Thyroid gland (tissue), 4 donors: Measurements from ENCODE around the gene TBC1D4. TPM values are rescaled to one million over a fixed set of nuclear protein-coding genes. Genes with fewer than 3 reads are reported as not detected.
"Not testable (repeated sequence)": the region's sequence is repeated elsewhere in the genome, so short reads cannot be mapped to it uniquely, and the experiment has no call there.

ENCODE experiments used
- DNase-seq, 2 donors: peaks; one replicate each; pipeline ENCODE4 v3.0.0-alpha.2; 2019
- H3K27ac ChIP-seq, 3 donors: fragments of 200-600 bp; sonication (generic); 1 replicate in 2 of 3; 2 replicates in 1 of 3; pipeline ENCODE4 v1.5.1; 2016 to 2019; ENCODE audit warnings: mild to moderate bottlenecking in 1 of 3, moderate library complexity in 1 of 3
- H3K27me3 ChIP-seq: fragments of 200-600 bp; sonication (generic); one replicate; pipeline ENCODE4 v1.5.1; 2019
- H3K36me3 ChIP-seq, 2 donors: fragments of 200-600 bp; sonication (generic); one replicate each; pipeline ENCODE4 v1.5.1; 2016 to 2019
- H3K4me1 ChIP-seq, 2 donors: fragments of 200-600 bp; sonication (generic); one replicate each; pipeline ENCODE4 v1.5.1; 2017 to 2019
- H3K4me3 ChIP-seq, 3 donors: fragments of 200-600 bp; sonication (generic); replicated peaks in 1 of 3; 1 replicate in 2 of 3; 2 replicates in 1 of 3; pipeline ENCODE4 v1.5.1; 2016; ENCODE audit warnings: mild to moderate bottlenecking in 1 of 3
- H3K9me3 ChIP-seq: fragments of 200-600 bp; sonication (generic); one replicate; pipeline ENCODE4 v1.5.1; 2017
- CTCF ChIP-seq, 6 experiments: fragments of 200-600 bp in 3 of 6; fragments of 450-650 bp in 3 of 6; sonication (generic) in 3 of 6; IDR thresholded peaks; one replicate each; pipeline ENCODE4 v1.5.1; 2016 to 2019; ENCODE audit warnings: antibody characterized with exemption in 6 of 6, mild to moderate bottlenecking in 2 of 6, inconsistent platforms in 1 of 6, moderate library complexity in 1 of 6
- POLR2A ChIP-seq, 2 donors: fragments of 450-650 bp; IDR thresholded peaks; one replicate each; pipeline ENCODE4 v1.6.1; 2017; ENCODE audit warnings: antibody characterized with exemption in 2 of 2, mild to moderate bottlenecking in 2 of 2, moderate library complexity in 1 of 2
- WGBS, 2 donors: methylation state at CpG; one replicate each; pipeline ENCODE4 v1.1.5; 2017; 5-methylcytosine and 5-hydroxymethylcytosine counted together
- intact Hi-C: fragments of 100-400 bp; cut with DNase I; formaldehyde crosslinking; loops from one replicate; pipeline ENCODE4 v1.15.1; 2023
- total RNA-seq, 4 donors: library from RNA; depleted of rRNA; stranded (reverse); fragments of >200 nt; gene quantifications; one replicate each; pipeline ENCODE4 v1.2.3, GENCODE V29; 2016

Gene TBC1D4
- total RNA-seq, 4 donors from 2014 or later: 42.5 to 72.6 (median 70.6) TPM

DNA sequence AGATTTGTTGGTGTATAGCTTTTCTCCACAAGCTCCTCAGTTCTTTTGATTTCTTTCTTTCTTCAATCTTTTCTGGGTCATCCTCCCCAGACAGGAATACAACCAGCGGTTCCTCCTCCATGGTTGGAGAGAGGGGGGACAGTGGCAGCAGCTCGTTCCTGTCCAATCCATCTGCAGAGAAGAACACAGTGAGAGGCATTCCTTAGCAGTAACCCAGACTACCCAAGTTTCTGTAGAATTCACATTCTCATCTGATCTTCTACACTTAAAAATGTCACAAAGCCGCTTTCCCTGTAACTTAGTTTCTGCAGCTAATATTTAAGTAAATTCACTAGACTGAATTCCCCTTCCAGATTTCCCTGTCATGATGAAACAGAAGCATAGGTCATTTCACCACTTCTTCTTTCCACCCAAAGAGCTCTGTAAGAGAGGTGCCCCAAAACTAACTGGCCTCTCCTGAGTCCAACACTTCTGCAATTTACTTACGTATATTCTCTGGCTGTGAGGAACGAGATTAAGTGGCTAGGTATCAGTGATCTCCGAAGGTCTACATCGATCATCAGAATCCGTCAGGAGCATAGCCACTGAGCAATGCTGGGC is 171.9 kb downstream of the TBC1D4 start:
- peaks cover 0 to 5% of the 10 kb centered on the region in 2 donors for H3K36me3 ChIP-seq
- H3K4me3 ChIP-seq: no peak overlapping the region
- no peak overlapping the region for H3K27ac ChIP-seq
- H3K4me1 ChIP-seq: no peaks in the 10 kb centered on the region
- no peak for DNase-seq
- WGBS, 2 donors: 92 to 97% methylated on average over 8 of the region's 8 CpGs
- TF ChIP-seq POLR2A (IDR thresholded peaks at IDR 0.05) (no peak), CTCF (IDR thresholded peaks at IDR 0.05) (no peak)
- H3K9me3 ChIP-seq: no peaks in the 10 kb centered on the region
- no peaks in the 10 kb centered on the region for H3K27me3 ChIP-seq
- intact Hi-C loops: no loop called here

DNA sequence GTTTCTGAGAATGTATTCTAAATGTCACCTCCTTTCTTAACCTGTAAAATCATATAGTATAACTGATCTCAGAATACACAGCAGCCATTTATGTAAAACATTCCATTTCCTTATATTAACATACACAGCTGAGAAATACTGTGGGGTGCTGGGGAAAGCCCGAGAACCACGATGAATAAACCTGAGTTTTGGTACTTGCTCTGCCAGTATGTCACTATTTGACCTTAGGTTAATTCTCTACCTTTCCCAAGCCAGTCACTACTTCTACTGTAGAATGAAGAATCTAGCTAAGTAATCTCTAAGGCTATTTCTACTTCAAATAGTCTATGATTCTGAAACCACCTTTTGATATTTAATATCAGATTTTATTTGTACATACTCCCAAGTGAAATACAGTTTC is 173.7 kb downstream of the TBC1D4 start:
- WGBS, 2 donors: 87 to 94% methylated on average over 2 of the region's 2 CpGs
- DNase-seq: no peak

DNA sequence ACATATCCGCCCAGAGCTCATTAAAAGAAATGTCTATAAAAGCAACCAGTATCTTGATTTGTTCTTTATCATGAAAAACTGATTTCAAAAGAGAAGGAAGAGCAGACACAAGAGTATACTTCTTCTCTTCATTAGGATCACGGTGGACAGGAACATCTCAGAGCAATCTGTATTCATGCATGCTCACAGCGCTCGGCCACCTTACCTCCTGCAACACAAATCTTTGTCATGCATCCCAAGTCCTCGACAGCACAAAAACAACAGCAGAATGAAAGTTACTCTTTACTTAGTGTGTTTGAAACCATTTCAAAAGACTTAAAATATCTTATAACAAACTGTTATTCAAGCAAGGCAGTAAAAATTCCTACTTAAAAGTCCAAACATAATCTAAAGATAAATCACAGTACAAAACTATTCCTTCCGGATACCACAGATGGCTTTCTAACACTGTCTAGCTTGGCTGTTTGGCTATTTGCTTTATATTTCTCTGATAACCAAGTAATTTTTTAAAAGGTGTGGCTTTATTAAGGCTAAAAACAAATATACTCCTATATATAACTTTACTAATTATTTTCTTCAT is 174.5 kb downstream of the TBC1D4 start:
- H3K27me3 ChIP-seq: no peaks in the 10 kb centered on the region
- no peak overlapping the region for H3K4me3 ChIP-seq
- DNase-seq: peak; percentile 17 to 42
- TF ChIP-seq POLR2A (IDR thresholded peaks at IDR 0.05): no peak
- no peak for TF ChIP-seq CTCF (IDR thresholded peaks at IDR 0.05)
- intact Hi-C loops: no loop called here
- no peaks in the 10 kb centered on the region for H3K4me1 ChIP-seq
- no peaks in the 10 kb centered on the region for H3K9me3 ChIP-seq
- peaks cover 0 to 5% of the 10 kb centered on the region in 2 donors for H3K36me3 ChIP-seq
- no peak overlapping the region for H3K27ac ChIP-seq
- WGBS, 2 donors: 53 to 60% methylated on average over 6 of the region's 6 CpGs

More for the DNA sequence above, 173.7 kb downstream of the TBC1D4 start:
- Histone ChIP-seq H3K27ac (no peak overlapping the region), H3K36me3 (peaks cover 0 to 5% of the 10 kb centered on the region in 2 donors), H3K27me3 (no peaks in the 10 kb centered on the region), H3K9me3 (no peaks in the 10 kb centered on the region), H3K4me3 (no peak overlapping the region), H3K4me1 (no peaks in the 10 kb centered on the region)
- intact Hi-C loops: no loop called here
- TF ChIP-seq CTCF (IDR thresholded peaks at IDR 0.05) (no peak), POLR2A (IDR thresholded peaks at IDR 0.05) (no peak)

- H3K27ac ChIP-seq, intact Hi-C loops: not testable (repeated sequence)
- WGBS, 2 donors: 97 to 100% methylated on average over 1 of the region's 1 CpG
Observed at GRCh38 chr13:75306967-75307366, 175.0 kb downstream of the TBC1D4 start.

GRCh38 chr13:75305059-75305458 is 176.9 kb downstream of the TBC1D4 start:
- no peak overlapping the region for H3K27ac ChIP-seq
- intact Hi-C loops: no loop called here

More at GRCh38 chr13:75306967-75307366, 175.0 kb downstream of the TBC1D4 start:
- not testable (repeated sequence) for H3K9me3 ChIP-seq, H3K4me3 ChIP-seq, H3K27me3 ChIP-seq, DNase-seq, H3K36me3 ChIP-seq, H3K4me1 ChIP-seq

DNA sequence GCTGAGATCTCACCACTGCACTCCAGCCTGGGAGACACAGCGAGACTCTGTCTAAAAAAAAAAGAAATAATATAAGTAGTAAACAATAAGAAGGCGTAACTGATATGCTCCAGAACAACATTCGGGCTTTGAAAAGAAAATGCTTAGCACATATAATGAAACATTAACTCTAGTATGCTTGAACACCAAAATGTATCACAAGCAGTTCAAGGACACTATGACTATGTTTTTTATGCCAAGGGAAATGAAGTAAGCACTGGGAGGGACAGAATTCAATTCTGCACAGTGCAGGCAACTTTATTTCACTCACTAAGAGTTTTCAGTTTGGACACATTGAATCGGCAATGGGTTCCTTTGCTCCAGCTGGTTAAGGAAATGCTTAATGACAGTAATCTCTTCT is 178.7 kb downstream of the TBC1D4 start:
- DNase-seq: no peak
- no peak for TF ChIP-seq CTCF (IDR thresholded peaks at IDR 0.05)
- TF ChIP-seq POLR2A (IDR thresholded peaks at IDR 0.05): no peak
- H3K27me3 ChIP-seq: no peaks in the 10 kb centered on the region
- H3K36me3 ChIP-seq: peaks cover 4 to 5% of the 10 kb centered on the region in 2 donors
- H3K4me1 ChIP-seq: no peaks in the 10 kb centered on the region
- no peak overlapping the region for H3K27ac ChIP-seq
- WGBS, 2 donors: 96 to 97% methylated on average over 4 of the region's 4 CpGs
- no peak overlapping the region for H3K4me3 ChIP-seq
- H3K9me3 ChIP-seq: no peaks in the 10 kb centered on the region
- intact Hi-C loops: no loop called here

More at GRCh38 chr13:75305059-75305458, 176.9 kb downstream of the TBC1D4 start:
- WGBS, 2 donors: 73 to 76% methylated on average over 2 of the region's 2 CpGs
- no peaks in the 10 kb centered on the region for H3K4me1 ChIP-seq
- no peaks in the 10 kb centered on the region for H3K9me3 ChIP-seq
- no peaks in the 10 kb centered on the region for H3K36me3 ChIP-seq
- no peaks in the 10 kb centered on the region for H3K27me3 ChIP-seq
- DNase-seq: no peak
- no peak overlapping the region for H3K4me3 ChIP-seq
- TF ChIP-seq POLR2A (IDR thresholded peaks at IDR 0.05): no peak
